ENCODE results near the gene PRKAR2B.

- no peak for TF ChIP-seq BACH2 (CRISPR knock-in tag; IDR thresholded peaks at IDR 0.05; ENCODE audit: borderline replicate concordance)
- no peak for TF ChIP-seq ARNTL (CRISPR knock-in tag; IDR thresholded peaks at IDR 0.05; ENCODE audit: borderline replicate concordance, low read depth)
- no peak for TF ChIP-seq POU6F1 (CRISPR knock-in tag; IDR thresholded peaks at IDR 0.05; ENCODE audit: borderline replicate concordance, low read depth)
- TF ChIP-seq RARB (CRISPR knock-in tag; IDR thresholded peaks at IDR 0.05) = no peak
- no peak for TF ChIP-seq ZFP3 (CRISPR knock-in tag; IDR thresholded peaks at IDR 0.05)
- TF ChIP-seq ZFP30 (CRISPR knock-in tag; IDR thresholded peaks at IDR 0.05) = no peak
Observed at GRCh38 chr7:107171496-107171895, 127.0 kb downstream of the PRKAR2B start.
